ENCODE data around the gene MMP2.

Gene MMP2

GRCh38 chr16:55438281-55438680, 40.7 kb upstream of the MMP2 start:
- no peak overlapping the region for H3K4me3 ChIP-seq (ENCODE audit: low read depth, low read length)
- TF ChIP-seq CTCF (conservative IDR thresholded peaks at IDR 0.05; ENCODE audit: low read depth, low read length): no peak
- DNase-seq (ENCODE audit: low read depth): no peak

GRCh38 chr16:55439101-55439690, 39.8 kb upstream of the MMP2 start:
- H3K4me3 ChIP-seq (ENCODE audit: low read depth, low read length): no peak overlapping the region
- TF ChIP-seq CTCF (conservative IDR thresholded peaks at IDR 0.05; ENCODE audit: low read depth, low read length): no peak
- no peak for DNase-seq (ENCODE audit: low read depth)

DNA sequence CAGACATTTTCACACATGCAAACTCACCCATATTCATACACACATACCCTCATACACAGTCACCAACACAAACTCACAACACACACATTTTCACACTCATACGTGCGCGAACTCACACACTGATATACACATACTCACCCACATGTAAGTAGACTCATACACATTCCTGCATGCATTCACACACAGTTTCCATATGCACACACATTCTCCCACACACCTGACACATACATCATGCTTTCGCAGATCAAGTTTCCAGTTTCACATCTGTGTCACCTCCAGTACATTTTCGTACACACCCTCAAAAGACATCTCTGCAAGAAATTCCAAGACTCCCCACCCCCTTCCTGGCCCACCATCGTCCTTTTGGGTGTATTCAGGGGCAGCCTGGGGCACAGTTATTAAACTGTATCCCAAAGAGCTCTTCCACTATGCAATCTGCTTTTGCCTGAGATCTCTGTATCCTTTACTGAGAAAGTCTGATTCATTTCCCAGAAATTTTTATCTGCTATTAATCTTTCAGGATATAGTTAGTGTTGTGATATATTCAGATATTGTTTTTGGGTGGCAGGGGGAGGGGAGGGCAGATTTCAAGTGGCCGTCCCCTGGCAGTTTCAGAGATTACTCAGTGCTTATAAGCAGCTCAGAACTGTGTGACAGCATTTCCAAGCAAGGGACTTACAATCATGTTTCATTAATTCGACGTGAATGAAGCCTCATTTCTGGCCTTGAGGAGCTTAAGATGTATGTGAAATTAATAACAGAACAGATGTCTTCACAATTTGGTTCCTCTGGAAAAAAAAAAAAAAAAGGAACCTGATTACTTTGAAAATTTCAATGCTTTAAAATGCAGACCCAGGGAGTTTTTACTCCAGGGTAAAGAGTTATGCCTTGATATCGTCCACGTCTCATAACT, 35.3 kb upstream of the MMP2 start:
- H3K4me3 ChIP-seq (ENCODE audit: low read depth, low read length): no peak overlapping the region
- no peak for DNase-seq (ENCODE audit: low read depth)
- TF ChIP-seq CTCF (conservative IDR thresholded peaks at IDR 0.05; ENCODE audit: low read depth, low read length): no peak

- no peak overlapping the region for H3K4me3 ChIP-seq (ENCODE audit: low read depth, low read length)
- TF ChIP-seq CTCF (conservative IDR thresholded peaks at IDR 0.05; ENCODE audit: low read depth, low read length): no peak
- DNase-seq (ENCODE audit: low read depth): no peak
These were observed 34.1 kb upstream of the MMP2 start for GRCh38 chr16:55444754-55445485.

DNA sequence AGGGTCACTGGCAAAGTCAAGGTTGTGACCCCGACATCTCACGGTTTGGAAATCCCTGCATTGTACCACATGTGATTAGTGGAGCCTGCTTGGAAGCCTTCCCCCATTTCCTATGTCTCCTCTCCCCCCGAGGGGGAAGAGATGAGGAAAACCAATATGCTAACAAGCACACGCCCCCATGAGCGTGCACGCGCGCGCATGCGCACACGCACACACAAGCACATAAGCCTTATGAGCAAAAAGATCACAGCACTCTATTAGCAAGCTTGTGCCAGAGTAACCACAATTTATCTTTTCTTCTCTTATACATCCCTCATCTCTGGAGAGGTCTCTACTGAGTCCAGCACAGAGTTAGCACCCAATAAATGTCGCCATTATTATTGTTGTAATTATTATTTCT, 31.8 kb upstream of the MMP2 start:
- no peak for TF ChIP-seq CTCF (conservative IDR thresholded peaks at IDR 0.05; ENCODE audit: low read depth, low read length)
- no peak for DNase-seq (ENCODE audit: low read depth)
- H3K4me3 ChIP-seq (ENCODE audit: low read depth, low read length): no peak overlapping the region

DNA sequence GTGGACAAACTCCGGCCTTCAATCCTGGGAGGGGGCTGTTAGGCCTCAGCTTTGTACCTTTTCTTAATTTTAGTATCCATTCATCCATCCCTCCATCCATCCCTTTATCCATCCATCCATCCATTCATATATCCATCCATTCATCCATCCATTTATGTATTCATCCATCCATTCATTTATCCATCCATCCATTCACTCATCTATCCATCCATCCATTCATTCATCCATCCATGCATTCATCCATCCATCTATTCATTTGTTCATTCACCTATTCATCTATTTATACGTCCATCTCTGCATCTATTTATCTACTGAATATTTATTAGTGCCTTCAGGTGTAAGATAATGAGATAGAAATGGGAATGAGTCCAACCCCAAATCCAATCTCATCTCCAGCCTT, 26.0 kb upstream of the MMP2 start:
- TF ChIP-seq CTCF (conservative IDR thresholded peaks at IDR 0.05; ENCODE audit: low read depth, low read length): no peak

More for the DNA sequence above, 26.0 kb upstream of the MMP2 start:
- H3K4me3 ChIP-seq (ENCODE audit: low read depth, low read length): no peak overlapping the region
- no peak for DNase-seq (ENCODE audit: low read depth)
